GM12878 (cell line): Measurements from ENCODE around the gene CPD.

Experiments used
- BMI1 ChIP-seq: fragments of 450-650 bp; IDR thresholded peaks from 2 replicates; pipeline ENCODE4 v1.6.1; 2016; ENCODE audit warnings: mild to moderate bottlenecking, moderate library complexity, borderline replicate concordance
- BRCA1 ChIP-seq: IDR thresholded peaks from 2 replicates; pipeline ENCODE4 v1.6.1; 2011; ENCODE audit warnings: low read depth, low read length, improper control_type of control experiment
- CBX3 ChIP-seq: fragments of 200-600 bp; sonication (generic); IDR thresholded peaks from 2 replicates; pipeline ENCODE4 v1.6.1; 2016; ENCODE audit warnings: low read depth, borderline replicate concordance
- EGR1 ChIP-seq, 2 experiments: IDR thresholded peaks; 1 replicate in 1 of 2; 2 replicates in 1 of 2; pipeline ENCODE4 v1.6.1; 2011 to 2012; ENCODE audit warnings: low read depth in 2 of 2, low read length in 2 of 2, borderline replicate concordance in 1 of 2, mild to moderate bottlenecking in 1 of 2, moderate library complexity in 1 of 2
- NFXL1 ChIP-seq: fragments of 450-650 bp; IDR thresholded peaks from 2 replicates; pipeline ENCODE4 v1.6.1; 2017; ENCODE audit warnings: antibody characterized with exemption, mild to moderate bottlenecking, borderline replicate concordance
- PAX8 ChIP-seq: fragments of 450-650 bp; IDR thresholded peaks from 2 replicates; pipeline ENCODE4 v1.6.1; 2017; ENCODE audit warnings: mild to moderate bottlenecking, moderate library complexity
- SIN3A ChIP-seq: IDR thresholded peaks from 2 replicates; pipeline ENCODE4 v1.6.1; 2012; ENCODE audit warnings: low read depth, low read length, improper control_type of control experiment
- TF ChIP-seq, protein P1 (sequence below), 3 experiments: IDR thresholded peaks in 2 of 3; conservative IDR thresholded peaks in 1 of 3; 2 replicates each; pipeline ENCODE4 v1.5.1; 2011; ENCODE audit warnings: low read depth in 3 of 3, low read length in 3 of 3, mild to moderate bottlenecking in 3 of 3, control low read depth in 2 of 3, moderate library complexity in 2 of 3, inconsistent platforms in 1 of 3, mixed read lengths in 1 of 3; ENCODE audit not compliant: control insufficient read depth in 2 of 3, insufficient read depth in 1 of 3; ENCODE audit errors: extremely low read depth in 1 of 3
- TF ChIP-seq, protein P2 (sequence below): fragments of 450-650 bp; IDR thresholded peaks from 2 replicates; pipeline ENCODE4 v1.6.1; 2018; ENCODE audit warnings: mild to moderate bottlenecking, low read depth, moderate library complexity; ENCODE audit not compliant: partially characterized antibody
- TF ChIP-seq, protein P3 (sequence below): fragments of 450-650 bp; IDR thresholded peaks from 2 replicates; pipeline ENCODE4 v1.6.1; 2016; ENCODE audit warnings: mild to moderate bottlenecking, moderate library complexity, borderline replicate concordance

DNA sequence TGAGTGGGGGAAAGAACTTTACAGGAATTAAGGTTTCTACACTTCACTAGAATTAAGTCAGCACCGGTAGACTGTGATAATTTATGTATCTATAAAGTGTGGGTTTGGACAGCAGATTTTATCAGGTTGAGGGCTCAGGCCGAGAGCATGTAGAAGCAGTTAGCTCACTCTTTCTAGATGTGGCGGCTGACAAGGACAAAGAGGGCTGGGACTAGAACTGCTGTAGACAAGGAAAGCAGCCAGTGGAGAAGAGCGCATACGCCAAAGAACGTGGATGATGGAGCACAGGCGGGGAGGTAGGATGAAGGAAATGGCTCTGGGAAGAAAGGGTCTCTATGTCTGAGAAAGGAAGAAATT lies 98.0 kb downstream of the CPD start:
- TF ChIP-seq SIN3A (no peak), EGR1 (IDR thresholded peaks at IDR 0.05; ENCODE audit: borderline replicate concordance in 1 of 2, low read depth in 2 of 2, low read length in 2 of 2) (no peak), BRCA1 (no peak), BMI1 (no peak), NFXL1 (no peak), PAX8 (no peak), CBX3 (no peak)
- TF ChIP-seq, protein P1, sequence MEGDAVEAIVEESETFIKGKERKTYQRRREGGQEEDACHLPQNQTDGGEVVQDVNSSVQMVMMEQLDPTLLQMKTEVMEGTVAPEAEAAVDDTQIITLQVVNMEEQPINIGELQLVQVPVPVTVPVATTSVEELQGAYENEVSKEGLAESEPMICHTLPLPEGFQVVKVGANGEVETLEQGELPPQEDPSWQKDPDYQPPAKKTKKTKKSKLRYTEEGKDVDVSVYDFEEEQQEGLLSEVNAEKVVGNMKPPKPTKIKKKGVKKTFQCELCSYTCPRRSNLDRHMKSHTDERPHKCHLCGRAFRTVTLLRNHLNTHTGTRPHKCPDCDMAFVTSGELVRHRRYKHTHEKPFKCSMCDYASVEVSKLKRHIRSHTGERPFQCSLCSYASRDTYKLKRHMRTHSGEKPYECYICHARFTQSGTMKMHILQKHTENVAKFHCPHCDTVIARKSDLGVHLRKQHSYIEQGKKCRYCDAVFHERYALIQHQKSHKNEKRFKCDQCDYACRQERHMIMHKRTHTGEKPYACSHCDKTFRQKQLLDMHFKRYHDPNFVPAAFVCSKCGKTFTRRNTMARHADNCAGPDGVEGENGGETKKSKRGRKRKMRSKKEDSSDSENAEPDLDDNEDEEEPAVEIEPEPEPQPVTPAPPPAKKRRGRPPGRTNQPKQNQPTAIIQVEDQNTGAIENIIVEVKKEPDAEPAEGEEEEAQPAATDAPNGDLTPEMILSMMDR (IDR thresholded peaks at IDR 0.05 in 2 of 3, conservative IDR thresholded peaks at IDR 0.05 in 1 of 3; ENCODE audit: control insufficient read depth in 2 of 3, extremely low read depth in 1 of 3, insufficient read depth in 1 of 3, low read depth in 3 of 3, low read length in 3 of 3) = no peak
- TF ChIP-seq, protein P2, sequence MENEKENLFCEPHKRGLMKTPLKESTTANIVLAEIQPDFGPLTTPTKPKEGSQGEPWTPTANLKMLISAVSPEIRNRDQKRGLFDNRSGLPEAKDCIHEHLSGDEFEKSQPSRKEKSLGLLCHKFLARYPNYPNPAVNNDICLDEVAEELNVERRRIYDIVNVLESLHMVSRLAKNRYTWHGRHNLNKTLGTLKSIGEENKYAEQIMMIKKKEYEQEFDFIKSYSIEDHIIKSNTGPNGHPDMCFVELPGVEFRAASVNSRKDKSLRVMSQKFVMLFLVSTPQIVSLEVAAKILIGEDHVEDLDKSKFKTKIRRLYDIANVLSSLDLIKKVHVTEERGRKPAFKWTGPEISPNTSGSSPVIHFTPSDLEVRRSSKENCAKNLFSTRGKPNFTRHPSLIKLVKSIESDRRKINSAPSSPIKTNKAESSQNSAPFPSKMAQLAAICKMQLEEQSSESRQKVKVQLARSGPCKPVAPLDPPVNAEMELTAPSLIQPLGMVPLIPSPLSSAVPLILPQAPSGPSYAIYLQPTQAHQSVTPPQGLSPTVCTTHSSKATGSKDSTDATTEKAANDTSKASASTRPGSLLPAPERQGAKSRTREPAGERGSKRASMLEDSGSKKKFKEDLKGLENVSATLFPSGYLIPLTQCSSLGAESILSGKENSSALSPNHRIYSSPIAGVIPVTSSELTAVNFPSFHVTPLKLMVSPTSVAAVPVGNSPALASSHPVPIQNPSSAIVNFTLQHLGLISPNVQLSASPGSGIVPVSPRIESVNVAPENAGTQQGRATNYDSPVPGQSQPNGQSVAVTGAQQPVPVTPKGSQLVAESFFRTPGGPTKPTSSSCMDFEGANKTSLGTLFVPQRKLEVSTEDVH = no peak
- TF ChIP-seq, protein P3, sequence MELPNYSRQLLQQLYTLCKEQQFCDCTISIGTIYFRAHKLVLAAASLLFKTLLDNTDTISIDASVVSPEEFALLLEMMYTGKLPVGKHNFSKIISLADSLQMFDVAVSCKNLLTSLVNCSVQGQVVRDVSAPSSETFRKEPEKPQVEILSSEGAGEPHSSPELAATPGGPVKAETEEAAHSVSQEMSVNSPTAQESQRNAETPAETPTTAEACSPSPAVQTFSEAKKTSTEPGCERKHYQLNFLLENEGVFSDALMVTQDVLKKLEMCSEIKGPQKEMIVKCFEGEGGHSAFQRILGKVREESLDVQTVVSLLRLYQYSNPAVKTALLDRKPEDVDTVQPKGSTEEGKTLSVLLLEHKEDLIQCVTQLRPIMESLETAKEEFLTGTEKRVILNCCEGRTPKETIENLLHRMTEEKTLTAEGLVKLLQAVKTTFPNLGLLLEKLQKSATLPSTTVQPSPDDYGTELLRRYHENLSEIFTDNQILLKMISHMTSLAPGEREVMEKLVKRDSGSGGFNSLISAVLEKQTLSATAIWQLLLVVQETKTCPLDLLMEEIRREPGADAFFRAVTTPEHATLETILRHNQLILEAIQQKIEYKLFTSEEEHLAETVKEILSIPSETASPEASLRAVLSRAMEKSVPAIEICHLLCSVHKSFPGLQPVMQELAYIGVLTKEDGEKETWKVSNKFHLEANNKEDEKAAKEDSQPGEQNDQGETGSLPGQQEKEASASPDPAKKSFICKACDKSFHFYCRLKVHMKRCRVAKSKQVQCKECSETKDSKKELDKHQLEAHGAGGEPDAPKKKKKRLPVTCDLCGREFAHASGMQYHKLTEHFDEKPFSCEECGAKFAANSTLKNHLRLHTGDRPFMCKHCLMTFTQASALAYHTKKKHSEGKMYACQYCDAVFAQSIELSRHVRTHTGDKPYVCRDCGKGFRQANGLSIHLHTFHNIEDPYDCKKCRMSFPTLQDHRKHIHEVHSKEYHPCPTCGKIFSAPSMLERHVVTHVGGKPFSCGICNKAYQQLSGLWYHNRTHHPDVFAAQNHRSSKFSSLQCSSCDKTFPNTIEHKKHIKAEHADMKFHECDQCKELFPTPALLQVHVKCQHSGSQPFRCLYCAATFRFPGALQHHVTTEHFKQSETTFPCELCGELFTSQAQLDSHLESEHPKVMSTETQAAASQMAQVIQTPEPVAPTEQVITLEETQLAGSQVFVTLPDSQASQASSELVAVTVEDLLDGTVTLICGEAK = no peak
